ENCODE data around the gene OR8S1.
"Not testable (repeated sequence)": the region's sequence is repeated elsewhere in the genome, so short reads cannot be mapped to it uniquely, and the experiment has no call there.

Gene OR8S1

DNA sequence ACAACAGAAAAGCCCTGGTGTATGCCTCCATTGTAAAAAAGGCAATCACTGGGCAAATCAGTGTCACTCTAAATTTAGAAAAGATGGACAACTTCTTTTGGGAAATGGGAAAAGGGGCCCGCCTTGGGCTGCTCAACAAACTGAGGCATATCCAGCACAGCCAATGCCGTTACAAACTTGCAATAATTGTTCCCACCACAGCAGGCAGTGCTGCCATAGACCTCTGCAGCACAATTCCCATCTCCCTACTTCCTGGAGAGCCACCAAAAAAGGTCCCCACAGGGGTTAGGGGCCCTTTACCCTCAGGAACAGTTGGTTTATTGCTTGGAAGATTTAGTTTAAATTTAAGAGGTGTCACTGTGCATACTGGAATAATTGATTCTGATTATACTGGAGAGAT, 16.4 kb upstream of the OR8S1 start:
- no peak for DNase-seq (ENCODE audit: extremely low read depth, low read depth)
- TF ChIP-seq, protein P1, sequence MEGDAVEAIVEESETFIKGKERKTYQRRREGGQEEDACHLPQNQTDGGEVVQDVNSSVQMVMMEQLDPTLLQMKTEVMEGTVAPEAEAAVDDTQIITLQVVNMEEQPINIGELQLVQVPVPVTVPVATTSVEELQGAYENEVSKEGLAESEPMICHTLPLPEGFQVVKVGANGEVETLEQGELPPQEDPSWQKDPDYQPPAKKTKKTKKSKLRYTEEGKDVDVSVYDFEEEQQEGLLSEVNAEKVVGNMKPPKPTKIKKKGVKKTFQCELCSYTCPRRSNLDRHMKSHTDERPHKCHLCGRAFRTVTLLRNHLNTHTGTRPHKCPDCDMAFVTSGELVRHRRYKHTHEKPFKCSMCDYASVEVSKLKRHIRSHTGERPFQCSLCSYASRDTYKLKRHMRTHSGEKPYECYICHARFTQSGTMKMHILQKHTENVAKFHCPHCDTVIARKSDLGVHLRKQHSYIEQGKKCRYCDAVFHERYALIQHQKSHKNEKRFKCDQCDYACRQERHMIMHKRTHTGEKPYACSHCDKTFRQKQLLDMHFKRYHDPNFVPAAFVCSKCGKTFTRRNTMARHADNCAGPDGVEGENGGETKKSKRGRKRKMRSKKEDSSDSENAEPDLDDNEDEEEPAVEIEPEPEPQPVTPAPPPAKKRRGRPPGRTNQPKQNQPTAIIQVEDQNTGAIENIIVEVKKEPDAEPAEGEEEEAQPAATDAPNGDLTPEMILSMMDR (IDR thresholded peaks at IDR 0.05; ENCODE audit: low read depth, low read length, missing control alignments) = no peak
- no peak overlapping the region for H3K4me3 ChIP-seq (replicated peaks; ENCODE audit: low read depth, low read length)

DNA sequence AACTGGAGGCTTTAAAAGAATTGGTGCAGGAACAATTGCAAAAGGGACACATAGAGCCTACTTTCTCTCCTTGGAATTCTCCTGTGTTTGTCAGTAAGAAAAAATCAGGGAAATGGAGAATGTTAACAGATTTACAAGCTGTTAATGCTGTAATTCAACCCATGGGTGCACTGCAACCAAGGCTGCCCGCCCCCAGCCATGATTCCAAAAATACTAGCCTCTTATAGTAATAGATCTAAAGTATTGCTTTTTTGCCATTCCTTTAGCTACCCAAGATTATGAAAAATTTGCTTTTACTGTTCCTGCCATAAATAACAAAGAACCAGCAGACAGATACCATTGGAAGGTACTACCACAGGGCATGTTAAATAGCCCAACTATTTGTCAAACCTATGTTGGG, 15.3 kb upstream of the OR8S1 start:
- DNase-seq (ENCODE audit: extremely low read depth, low read depth) = no peak
- no peak overlapping the region for H3K4me3 ChIP-seq (replicated peaks; ENCODE audit: low read depth, low read length)
- TF ChIP-seq, protein P1 (IDR thresholded peaks at IDR 0.05; ENCODE audit: low read depth, low read length, missing control alignments) = no peak

DNA sequence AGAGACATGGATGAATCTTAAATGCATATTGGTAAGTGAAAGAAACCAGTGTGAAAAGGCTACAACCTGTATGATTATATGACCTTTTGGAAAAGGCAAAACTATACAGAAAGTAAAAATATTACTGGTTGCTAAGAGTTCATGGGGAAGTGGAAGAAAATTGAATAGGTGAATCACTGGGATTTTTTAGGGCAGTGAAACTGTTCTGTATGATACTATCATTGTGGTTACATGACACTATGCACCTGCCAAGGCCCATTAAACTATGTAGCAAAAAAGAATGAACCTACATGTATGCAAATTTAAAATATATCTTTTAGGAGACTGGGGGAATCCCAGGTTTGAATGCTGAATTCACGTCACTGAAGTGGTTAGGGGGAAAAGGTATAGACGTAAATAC, 12.6 kb upstream of the OR8S1 start:
- no peak for DNase-seq (ENCODE audit: extremely low read depth, low read depth)
- TF ChIP-seq, protein P1 (IDR thresholded peaks at IDR 0.05; ENCODE audit: low read depth, low read length, missing control alignments) = no peak
- no peak overlapping the region for H3K4me3 ChIP-seq (replicated peaks; ENCODE audit: low read depth, low read length)

DNA sequence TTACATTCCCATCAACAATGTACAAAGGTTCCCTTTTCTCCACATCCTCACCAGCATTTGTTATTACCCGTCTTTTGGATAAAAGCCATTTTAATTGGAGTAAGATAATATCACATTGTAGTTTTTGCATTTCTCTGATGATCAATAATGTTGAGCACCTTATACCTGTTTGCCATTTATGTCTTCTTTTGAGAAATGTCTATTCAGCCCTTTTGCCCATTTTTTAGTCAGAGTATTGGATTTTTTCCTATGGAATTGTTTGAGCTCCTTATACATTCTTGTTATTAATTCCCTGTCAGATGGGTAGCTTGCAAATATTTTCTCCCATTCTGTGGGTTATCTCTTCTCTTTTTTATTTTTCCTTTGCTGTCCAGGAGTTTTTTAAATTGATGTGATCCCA, 10.7 kb upstream of the OR8S1 start:
- DNase-seq (ENCODE audit: extremely low read depth, low read depth) = no peak
- TF ChIP-seq, protein P1 (IDR thresholded peaks at IDR 0.05; ENCODE audit: low read depth, low read length, missing control alignments) = no peak

DNA sequence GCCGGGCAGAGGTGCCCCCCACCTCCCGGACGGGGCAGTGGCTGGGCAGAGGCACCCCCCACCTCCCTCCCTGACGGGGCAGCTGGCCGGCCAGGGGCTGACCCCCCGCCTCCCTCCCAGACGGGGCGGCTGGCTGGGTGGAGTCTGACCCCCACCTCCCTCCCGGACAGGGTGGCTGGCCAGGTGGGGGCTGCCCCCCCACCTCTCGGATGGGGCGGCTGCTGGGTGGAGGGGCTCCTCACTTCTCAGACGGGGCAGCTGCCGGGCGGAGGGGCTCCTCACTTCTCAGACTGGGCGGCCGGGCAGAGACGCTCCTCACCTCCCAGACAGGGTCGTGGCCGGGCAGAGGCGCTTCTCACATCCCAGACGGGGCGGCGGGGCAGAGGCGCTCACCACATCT, 5.1 kb upstream of the OR8S1 start:
- not testable (repeated sequence) for H3K4me3 ChIP-seq (replicated peaks; ENCODE audit: low read depth, low read length); DNase-seq (ENCODE audit: extremely low read depth, low read depth)

More for the DNA sequence above, 10.7 kb upstream of the OR8S1 start:
- H3K4me3 ChIP-seq (replicated peaks; ENCODE audit: low read depth, low read length) = no peak overlapping the region

DNA sequence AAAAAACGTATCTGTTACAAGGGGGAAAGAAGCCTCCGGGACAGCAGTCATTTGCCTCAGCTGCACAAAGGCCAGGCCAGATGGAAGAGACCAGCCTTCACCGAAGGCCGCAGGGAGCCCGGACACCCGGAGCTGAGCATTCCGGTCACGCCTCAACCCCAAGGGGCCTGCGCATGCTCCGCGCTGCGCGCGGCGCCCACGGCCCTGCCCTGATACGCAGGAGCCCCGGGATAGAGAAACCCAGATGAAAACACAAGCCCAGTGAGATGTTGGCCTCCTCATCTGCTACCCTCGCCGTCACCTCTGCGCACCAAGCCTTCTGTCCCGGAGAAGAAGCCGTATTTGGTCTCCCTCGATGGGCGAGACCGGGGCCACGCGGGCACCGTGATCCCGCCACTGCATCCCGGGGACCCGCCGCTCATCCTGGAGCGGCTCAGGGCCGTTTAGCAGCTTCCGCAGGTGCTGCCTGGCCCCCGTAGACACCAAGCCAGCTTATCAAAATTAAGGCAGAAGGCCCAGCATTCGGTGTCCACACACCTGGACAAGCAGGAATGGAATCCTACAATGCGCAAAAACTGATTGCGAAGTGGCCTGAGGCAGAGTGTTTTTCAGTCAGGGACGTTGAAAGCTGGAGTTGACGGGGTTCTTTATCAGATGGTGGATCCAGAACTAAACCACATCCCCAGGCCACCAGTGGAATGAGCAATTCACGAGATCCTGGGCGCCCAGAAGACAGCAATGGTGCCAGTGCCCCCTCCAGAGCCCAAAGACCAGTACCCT, 2.6 kb downstream of the OR8S1 start:
- no peak for DNase-seq (ENCODE audit: extremely low read depth, low read depth)
- H3K4me3 ChIP-seq (replicated peaks; ENCODE audit: low read depth, low read length) = no peak overlapping the region
- TF ChIP-seq, protein P1 (IDR thresholded peaks at IDR 0.05; ENCODE audit: low read depth, low read length, missing control alignments) = no peak

DNA sequence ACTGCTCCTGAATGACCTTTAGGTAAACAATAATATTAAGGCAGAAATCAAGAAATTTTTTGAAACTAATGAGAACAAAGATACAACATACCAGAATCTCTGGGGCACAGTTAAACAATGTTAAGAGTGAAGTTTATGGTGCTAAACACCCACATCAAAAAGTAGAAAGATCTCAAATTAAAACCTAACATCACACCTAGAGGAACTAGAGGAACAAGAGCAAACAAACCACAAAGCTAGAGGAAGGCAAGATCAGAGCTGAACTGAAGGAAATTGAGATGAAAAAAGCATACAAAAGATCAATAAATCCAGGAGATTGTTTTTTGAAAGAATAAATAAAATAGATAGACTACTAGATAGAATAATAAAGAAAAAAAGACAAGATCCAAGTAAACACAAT, 7.2 kb downstream of the OR8S1 start:
- DNase-seq (ENCODE audit: extremely low read depth, low read depth) = no peak
- TF ChIP-seq, protein P1 (IDR thresholded peaks at IDR 0.05; ENCODE audit: low read depth, low read length, missing control alignments) = no peak
- H3K4me3 ChIP-seq (replicated peaks; ENCODE audit: low read depth, low read length) = no peak overlapping the region
